GM15510 (cell line): ENCODE results near the gene CFAP97.

Experiments
- POLR2A ChIP-seq: IDR thresholded peaks from 3 replicates; pipeline ENCODE4 v1.6.1; 2011; ENCODE audit warnings: borderline replicate concordance; ENCODE audit not compliant: insufficient read length; ENCODE audit errors: extremely low read depth

CFAP97 gene

DNA sequence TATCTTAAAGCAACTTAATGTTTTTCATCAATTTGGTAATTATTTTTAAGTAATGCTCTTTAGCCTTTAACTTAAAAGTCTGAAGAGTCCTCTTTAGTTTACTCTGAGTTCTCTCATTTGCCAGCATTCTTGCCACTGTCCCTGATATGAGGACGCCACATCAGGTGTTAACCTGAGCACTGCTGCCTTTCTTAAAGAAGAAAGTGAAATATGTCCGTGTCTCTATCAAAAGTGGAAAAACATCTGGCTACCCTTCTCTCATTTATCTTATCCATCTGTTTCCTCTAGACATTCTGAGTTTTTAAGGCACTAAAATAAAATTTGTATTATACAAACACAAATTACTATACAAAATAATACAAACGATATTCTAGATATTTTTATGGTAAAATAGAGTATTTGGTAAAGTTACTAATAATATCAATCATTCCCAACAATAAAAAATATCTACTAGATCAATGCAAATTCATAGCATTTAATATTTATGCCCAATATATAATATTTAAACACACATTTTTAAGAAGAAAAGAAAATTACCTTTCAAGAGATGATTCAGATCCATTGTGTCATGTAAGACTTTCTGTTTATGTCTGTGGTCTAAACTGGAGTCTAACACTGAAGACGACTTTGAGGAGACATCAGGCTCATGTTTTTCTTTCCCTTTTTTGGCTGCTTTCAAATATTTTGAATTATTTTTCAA lies 14.0 kb downstream of the CFAP97 start:
- TF ChIP-seq POLR2A, result no peak

DNA sequence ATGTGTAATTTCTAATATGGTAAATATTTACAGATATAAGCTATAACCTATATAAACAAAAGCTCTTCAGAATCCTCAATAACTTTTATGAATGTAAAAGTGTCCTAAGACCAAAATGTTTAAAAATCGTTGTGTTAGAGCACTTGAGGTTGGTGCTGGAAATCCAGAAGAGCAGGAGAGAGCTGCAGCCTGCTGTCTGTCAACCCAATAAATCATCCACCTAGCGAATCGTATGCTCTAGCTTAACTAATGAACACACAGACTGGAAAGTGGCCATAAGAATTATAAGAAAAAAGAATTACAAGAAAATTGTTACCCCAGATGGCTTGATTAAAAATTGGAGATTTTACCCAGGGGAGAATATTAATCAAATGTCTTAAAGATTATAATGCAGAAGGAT lies 17.0 kb downstream of the CFAP97 start:
- no peak for TF ChIP-seq POLR2A

DNA sequence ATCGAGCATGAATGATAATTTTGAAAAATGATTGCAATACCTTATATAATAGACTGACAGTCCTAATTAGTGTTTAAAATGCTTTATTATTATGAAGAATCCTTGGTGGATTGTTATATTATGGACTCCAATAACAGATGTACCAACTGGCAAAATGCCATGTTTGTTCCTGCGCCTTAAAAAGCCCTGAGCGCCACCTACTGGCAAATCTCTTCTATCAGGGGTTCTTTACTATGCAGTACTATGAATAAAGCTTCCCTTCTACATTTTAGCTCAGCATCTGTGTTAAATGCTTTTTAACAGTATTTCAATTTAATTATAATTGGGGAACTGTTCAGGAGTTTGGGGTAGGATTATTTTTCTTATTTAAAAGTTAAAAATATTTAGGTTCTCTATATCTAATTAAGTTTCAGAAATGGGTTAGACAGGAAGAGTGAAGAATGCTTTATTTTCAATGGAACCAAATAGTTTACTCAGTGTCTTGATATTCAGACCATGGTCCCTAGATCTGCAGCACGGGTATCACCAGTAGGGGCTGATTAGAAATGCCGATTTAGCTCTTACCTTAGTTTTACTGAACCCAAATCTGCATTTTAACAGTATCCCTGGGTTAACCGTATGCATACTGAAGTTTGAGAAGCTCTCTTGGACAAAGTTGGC lies 20.0 kb downstream of the CFAP97 start:
- no peak for TF ChIP-seq POLR2A

DNA sequence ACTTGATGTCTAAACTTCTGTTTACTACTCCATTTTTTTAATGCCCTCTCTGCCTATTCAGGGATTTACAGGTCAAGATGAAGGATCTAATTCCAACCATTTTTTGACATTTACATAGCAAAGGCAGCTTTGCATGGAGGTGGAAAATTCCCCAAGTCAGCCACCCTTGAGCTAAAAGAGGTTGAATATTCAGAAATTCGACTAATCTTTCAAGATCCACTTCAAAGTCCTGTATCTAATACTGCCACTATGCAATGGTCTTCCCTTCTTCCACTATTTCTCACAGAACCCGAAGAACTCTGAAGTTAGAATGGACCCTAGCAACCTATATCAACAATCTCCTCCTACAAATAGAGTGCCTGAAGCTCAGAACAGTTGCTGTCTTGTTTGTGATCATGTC lies 21.6 kb downstream of the CFAP97 start:
- no peak for TF ChIP-seq POLR2A

DNA sequence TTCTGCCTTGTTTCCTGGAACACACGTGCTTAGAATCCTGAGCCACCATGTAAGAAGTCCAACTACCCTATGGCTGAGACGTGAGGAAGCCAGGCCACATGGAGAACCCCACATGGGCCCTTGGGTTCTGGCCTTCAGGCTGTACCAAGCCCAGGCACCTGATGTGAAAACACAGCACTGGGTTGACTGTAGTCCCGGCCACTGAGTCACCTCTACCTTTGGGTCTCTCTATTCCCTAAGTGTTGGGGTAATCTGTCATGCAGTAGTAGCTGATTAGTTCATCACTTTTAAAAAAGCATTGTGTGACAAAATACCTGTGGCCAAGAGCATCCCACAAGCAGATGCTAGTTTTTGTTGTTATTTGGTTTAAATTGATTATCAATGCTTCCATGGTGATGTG lies 24.3 kb downstream of the CFAP97 start:
- no peak for TF ChIP-seq POLR2A

DNA sequence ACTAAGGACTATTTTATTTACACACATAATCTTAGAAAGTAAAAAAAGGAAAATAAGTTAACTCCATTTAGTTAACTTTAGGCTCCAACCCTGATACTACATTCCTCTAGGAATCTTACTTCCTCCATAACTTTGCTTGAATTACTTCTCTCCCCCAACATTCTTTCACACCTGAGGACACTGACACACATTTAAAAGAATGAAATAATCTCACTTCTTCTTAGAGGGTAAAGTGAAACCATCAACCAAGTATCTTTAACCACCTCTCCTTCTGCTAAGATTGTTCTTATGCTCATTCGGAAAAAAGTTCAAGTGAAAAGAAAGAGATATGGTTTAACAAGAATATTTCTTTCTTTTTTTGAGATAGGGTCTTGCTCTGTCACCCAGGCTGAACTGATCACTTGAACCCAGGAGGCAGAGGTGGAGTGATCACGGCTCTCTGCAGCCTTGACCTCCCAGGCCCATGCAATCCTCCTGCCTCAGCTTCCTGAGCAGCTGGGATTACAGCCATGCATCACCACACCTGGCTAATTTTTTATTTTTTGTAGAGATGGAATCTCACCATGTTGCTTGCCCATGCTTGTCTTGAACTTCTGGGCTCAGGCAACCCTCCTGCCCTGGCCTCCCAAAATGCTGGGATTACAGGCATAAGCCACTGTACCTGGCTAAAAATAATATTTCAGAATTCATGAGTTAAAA lies 32.3 kb downstream of the CFAP97 start:
- TF ChIP-seq POLR2A, result no peak

DNA sequence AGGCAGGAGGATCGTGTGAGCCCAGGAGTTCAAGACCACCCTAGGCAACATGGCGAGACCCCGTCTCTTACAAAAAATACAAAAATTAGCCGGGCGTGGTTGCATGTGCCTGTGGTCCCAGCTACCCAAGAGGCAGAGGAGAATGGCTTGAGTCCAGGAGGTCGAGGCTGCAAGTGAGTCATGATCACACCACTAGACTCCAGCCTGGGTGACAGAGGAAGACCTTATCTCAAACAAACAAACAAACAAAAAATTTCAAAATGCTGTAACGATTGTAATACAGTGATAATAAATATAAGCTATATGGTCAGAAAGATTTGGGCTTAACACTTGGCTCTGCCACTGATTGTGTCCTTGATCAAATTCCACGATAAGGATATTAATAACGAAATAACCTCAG lies 36.6 kb downstream of the CFAP97 start:
- TF ChIP-seq POLR2A, result no peak

DNA sequence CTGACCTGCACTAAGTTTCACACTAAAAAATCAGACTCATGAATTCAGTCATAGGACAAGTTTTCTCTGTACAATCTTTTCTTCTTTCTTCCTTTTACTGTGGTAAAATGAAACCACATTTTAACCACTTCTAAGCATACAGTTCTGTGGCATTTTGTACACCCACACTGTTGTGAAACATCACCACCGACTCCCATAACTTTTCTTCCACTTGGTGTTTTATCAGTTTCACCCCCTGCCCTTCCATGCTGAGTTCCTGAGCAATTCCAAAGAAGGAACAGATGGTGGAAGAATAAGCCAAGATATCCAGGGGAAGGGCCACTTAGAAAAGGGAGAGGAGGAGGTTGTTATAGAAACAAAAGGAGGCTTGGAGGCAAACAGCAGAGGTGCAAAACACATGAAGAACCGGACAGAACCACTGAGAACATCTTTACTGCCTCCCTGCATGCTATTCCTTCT lies 38.2 kb downstream of the CFAP97 start:
- TF ChIP-seq POLR2A, result no peak

DNA sequence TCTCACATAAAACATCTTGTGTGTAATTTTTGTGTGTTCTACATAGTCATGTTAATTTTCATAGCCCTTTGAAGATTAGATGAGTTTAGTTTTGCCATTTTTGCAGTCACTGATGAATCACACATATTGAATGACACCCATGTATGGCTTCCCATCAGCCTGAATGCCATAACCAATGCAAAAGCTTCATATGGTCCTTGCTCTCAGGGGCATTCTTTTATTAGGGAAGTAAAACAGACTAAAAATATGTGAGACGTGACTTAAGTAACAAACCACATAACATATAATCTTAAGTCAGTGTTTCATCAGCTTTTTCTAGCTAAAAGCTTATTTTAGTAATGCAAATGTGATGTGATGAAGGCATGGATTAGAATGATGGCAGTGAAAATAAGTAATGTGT lies 52.5 kb downstream of the CFAP97 start:
- no peak for TF ChIP-seq POLR2A

DNA sequence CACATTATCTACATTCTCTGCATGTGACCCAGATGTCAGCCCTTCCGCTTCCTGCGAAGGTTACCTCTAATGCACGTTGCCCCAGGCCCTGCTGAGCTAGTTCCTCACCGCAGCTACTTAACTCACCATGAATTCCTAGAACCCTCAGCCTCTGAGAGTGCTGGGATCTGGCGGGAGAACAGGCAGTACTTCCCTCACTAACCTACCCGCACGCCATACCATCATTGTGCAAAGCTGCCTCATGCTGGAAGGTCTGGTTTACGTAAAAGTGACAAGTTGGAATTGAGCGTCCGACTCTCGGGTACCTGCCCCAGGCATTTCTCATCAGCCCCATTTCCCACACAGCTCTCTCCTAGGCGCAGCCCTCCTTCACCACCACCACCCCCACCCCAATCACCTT lies 54.4 kb downstream of the CFAP97 start:
- TF ChIP-seq POLR2A, result no peak

DNA sequence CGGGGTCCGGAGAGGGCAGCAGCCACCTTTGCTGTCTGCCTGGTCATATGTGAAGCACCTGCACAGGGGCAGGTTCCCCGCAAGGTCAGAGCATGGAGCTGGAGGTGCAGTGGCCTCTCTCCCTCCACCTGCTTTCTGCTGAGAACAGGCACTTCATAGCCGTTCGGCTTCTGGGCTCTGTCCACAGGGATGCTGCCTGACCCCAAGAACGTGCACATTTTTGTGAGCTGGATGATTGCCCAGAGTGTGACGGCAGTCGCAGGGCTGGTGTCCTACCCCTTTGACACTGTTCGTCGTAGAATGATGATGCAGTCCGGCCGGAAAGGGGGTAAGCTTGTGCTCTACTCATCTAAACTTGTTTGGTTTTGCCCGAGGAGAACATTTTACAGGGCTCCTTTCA lies 58.2 kb downstream of the CFAP97 start:
- no peak for TF ChIP-seq POLR2A

DNA sequence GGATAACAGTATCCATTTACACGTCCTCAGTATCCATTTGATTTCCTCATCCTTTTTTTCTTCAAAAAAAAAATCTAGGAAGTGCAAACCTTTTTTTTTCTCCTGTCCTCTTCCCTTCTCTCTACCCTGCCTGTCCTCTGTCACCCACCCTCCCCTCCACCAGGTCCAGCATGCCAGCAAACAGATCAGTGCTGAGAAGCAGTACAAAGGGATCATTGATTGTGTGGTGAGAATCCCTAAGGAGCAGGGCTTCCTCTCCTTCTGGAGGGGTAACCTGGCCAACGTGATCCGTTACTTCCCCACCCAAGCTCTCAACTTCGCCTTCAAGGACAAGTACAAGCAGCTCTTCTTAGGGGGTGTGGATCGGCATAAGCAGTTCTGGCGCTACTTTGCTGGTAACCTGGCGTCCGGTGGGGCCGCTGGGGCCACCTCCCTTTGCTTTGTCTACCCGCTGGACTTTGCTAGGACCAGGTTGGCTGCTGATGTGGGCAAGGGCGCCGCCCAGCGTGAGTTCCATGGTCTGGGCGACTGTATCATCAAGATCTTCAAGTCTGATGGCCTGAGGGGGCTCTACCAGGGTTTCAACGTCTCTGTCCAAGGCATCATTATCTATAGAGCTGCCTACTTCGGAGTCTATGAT lies 59.1 kb downstream of the CFAP97 start:
- no peak for TF ChIP-seq POLR2A

DNA sequence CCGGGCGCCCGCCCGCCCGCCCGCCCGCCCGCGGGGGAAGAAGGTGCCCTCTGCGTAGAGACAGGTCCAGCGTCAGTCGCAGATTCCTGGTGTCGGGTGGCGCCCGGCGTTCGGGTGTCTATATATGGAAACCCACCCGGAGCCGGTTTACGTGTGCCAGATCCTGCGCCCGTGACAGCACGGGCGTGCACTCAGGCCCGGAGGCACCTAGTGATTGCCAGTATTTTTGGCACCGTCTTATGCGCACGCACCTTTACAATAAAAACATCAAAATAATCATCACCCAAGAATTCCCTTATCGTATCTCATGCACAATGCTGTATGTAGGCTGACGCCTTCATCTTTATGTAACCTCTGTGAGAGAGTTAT lies 60.2 kb downstream of the CFAP97 start:
- no peak for TF ChIP-seq POLR2A

DNA sequence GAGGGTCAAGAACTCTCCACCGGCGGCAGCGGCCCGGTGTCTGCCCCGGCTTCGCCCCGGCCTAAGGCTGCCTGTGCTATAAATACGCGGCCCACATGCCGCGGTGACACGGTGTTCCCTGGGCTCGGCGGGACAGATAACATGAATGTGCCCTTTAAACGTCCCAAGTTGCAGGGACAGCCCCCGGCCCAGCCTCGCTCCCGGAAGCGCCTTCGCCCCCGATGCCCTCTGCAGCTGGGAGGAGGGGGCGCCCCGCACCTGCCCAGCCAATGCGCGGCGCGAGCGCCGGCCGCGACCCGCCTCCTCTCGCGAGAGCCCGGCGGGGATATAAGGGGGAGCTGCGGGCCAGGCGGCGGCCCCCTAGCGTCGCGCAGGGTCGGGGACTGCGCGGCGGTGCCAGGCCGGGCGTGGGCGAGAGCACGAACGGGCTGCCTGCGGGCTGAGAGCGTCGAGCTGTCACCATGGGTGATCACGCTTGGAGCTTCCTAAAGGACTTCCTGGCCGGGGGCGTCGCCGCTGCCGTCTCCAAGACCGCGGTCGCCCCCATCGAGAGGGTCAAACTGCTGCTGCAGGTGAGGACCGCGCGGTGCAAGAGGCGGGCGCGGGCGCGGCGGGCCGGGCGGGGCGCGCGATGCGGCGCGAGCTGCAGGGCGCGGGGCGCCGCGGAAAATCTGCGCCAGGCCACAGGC lies 60.7 kb downstream of the CFAP97 start, which contains the start of gene SLC25A4:
TSS of gene SLC25A4 (plus strand) at position 355 of the 689 bp plus-strand sequence. CDS start at position 462, 107 bp downstream.
- peak; percentile 99 for TF ChIP-seq POLR2A

DNA sequence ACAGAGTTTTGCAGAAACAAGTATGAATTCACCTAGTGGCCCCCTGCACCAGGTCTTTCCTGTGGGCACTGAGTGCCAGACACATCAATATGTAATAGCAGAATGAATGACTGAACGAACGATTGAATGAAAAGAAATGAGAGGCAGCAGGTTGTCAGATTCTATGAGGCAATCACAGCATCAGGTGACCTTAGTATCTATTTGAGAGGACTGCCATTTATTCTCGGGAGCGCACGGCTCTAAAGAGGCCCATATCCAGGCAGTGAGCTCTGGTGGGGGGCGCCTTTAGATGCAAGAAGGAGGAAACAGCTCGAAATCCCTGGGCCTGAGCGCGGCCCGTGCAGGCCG lies 61.3 kb downstream of the CFAP97 start:
- no peak for TF ChIP-seq POLR2A
